ENCODE measurements around the gene ADGRV1. TPM values are rescaled to one million over a fixed set of nuclear protein-coding genes. Genes with fewer than 3 reads are reported as not detected.

The ADGRV1 gene
- total RNA-seq, 2 experiments from 2014 or later, result not detected

GRCh38 chr5:90855296-90856010, 296.9 kb downstream of the ADGRV1 start:
- ChIA-PET CTCF (ENCODE audit: unreplicated experiment) (no interaction called here), POLR2A (no interaction called here)
- H3K4me3 ChIP-seq (ENCODE audit: low read depth, low read length, poor library complexity, severe bottlenecking), result no peak overlapping the region
- H3K9me3 ChIP-seq (ENCODE audit: low read length), result no peaks in the 10 kb centered on the region
- H3K79me2 ChIP-seq (ENCODE audit: insufficient read depth, low read depth, low read length), result no peaks in the 10 kb centered on the region
- no peaks in the 10 kb centered on the region for H3K36me3 ChIP-seq (ENCODE audit: insufficient read depth, low read length)
- H4K20me1 ChIP-seq (ENCODE audit: insufficient read depth, low read length), result no peaks in the 10 kb centered on the region
- TF ChIP-seq EZH2phosphoT487 (IDR thresholded peaks at IDR 0.05; ENCODE audit: borderline replicate concordance, low read depth, low read length) (no peak), CTCF (conservative IDR thresholded peaks at IDR 0.05; ENCODE audit: low read length) (no peak)
- H3K9me2 ChIP-seq (ENCODE audit: insufficient read depth, low read length), result no peaks in the 10 kb centered on the region
- H3K4me1 ChIP-seq (ENCODE audit: insufficient read depth, low read length, poor library complexity, severe bottlenecking), result no peaks in the 10 kb centered on the region
- DNase-seq (ENCODE audit: low spot score), result no peak
- no peak overlapping the region for H2AFZ ChIP-seq (ENCODE audit: low read length)
- H3K27ac ChIP-seq (ENCODE audit: low read depth, low read length, poor library complexity, severe bottlenecking), result no peak overlapping the region
- intact Hi-C loops (cut with micrococcal nuclease; ENCODE audit: unreplicated experiment), result no loop called here
- BruUV-seq (replicated peaks), result no TSS peak
- H3K4me2 ChIP-seq (ENCODE audit: low read length), result no peak overlapping the region

- BruUV-seq (replicated peaks), result no TSS peak
- no peak overlapping the region for H2AFZ ChIP-seq (ENCODE audit: low read length)
- DNase-seq (ENCODE audit: low spot score), result no peak
- intact Hi-C loops (cut with micrococcal nuclease; ENCODE audit: unreplicated experiment), result no loop called here
- H3K4me1 ChIP-seq (ENCODE audit: insufficient read depth, low read length, poor library complexity, severe bottlenecking), result no peaks in the 10 kb centered on the region
- H4K20me1 ChIP-seq (ENCODE audit: insufficient read depth, low read length), result no peaks in the 10 kb centered on the region
- H3K9me3 ChIP-seq (ENCODE audit: low read length), result no peaks in the 10 kb centered on the region
- no peak overlapping the region for H3K4me3 ChIP-seq (ENCODE audit: low read depth, low read length, poor library complexity, severe bottlenecking)
- POLR2A ChIA-PET, result interaction anchor here (0.6 to 1.1 kb wide), 3 partner anchors 10 to 473 kb away, joined by 3 to 5 read pairs (median 4); no protein-coding TSS in a partner anchor
- no peaks in the 10 kb centered on the region for H3K79me2 ChIP-seq (ENCODE audit: insufficient read depth, low read depth, low read length)
- TF ChIP-seq CTCF (conservative IDR thresholded peaks at IDR 0.05; ENCODE audit: low read length) (peak; percentile 28; the same call in 1 of the 2 replicates), EZH2phosphoT487 (IDR thresholded peaks at IDR 0.05; ENCODE audit: borderline replicate concordance, low read depth, low read length) (no peak)
- CTCF ChIA-PET (ENCODE audit: unreplicated experiment), result no interaction called here
- no peak overlapping the region for H3K4me2 ChIP-seq (ENCODE audit: low read length)
- no peaks in the 10 kb centered on the region for H3K36me3 ChIP-seq (ENCODE audit: insufficient read depth, low read length)
- no peak overlapping the region for H3K27ac ChIP-seq (ENCODE audit: low read depth, low read length, poor library complexity, severe bottlenecking)
- H3K9me2 ChIP-seq (ENCODE audit: insufficient read depth, low read length), result no peaks in the 10 kb centered on the region
These were observed 303.4 kb downstream of the ADGRV1 start for GRCh38 chr5:90861843-90862586.

- intact Hi-C loops (cut with micrococcal nuclease; ENCODE audit: unreplicated experiment), result no loop called here
- no peak for DNase-seq (ENCODE audit: low spot score)
- H3K4me1 ChIP-seq (ENCODE audit: insufficient read depth, low read length, poor library complexity, severe bottlenecking), result no peaks in the 10 kb centered on the region
- POLR2A ChIA-PET, result interaction anchor here (0.6 to 1.1 kb wide), 4 partner anchors 10 to 555 kb away, joined by 3 read pairs; no protein-coding TSS in a partner anchor
- no TSS peak for BruUV-seq (replicated peaks)
- H3K9me2 ChIP-seq (ENCODE audit: insufficient read depth, low read length), result no peaks in the 10 kb centered on the region
- TF ChIP-seq CTCF (conservative IDR thresholded peaks at IDR 0.05; ENCODE audit: low read length) (no peak), EZH2phosphoT487 (IDR thresholded peaks at IDR 0.05; ENCODE audit: borderline replicate concordance, low read depth, low read length) (no peak)
- H3K4me2 ChIP-seq (ENCODE audit: low read length), result no peak overlapping the region
- no peak overlapping the region for H2AFZ ChIP-seq (ENCODE audit: low read length)
- H4K20me1 ChIP-seq (ENCODE audit: insufficient read depth, low read length), result no peaks in the 10 kb centered on the region
- no peak overlapping the region for H3K27ac ChIP-seq (ENCODE audit: low read depth, low read length, poor library complexity, severe bottlenecking)
- H3K9me3 ChIP-seq (ENCODE audit: low read length), result no peaks in the 10 kb centered on the region
- H3K79me2 ChIP-seq (ENCODE audit: insufficient read depth, low read depth, low read length), result no peaks in the 10 kb centered on the region
- H3K4me3 ChIP-seq (ENCODE audit: low read depth, low read length, poor library complexity, severe bottlenecking), result no peak overlapping the region
- no peaks in the 10 kb centered on the region for H3K36me3 ChIP-seq (ENCODE audit: insufficient read depth, low read length)
- CTCF ChIA-PET (ENCODE audit: unreplicated experiment), result no interaction called here
These were observed 306.6 kb downstream of the ADGRV1 start for GRCh38 chr5:90865180-90865579.
